Urothelium cell line (cell line): ENCODE data around the gene ARAP3.
A peak's percentile ranks its signal among the peaks of the same experiment; 100 is the strongest.

Experiments used
- DNase-seq: peaks from one replicate; pipeline ENCODE4 v3.0.0; 2011; ENCODE audit warnings: low spot score, mixed read lengths
- FAIRE-seq: peaks from 2 replicates; lab custom pipeline; 2011; peaks lifted over from hg19 to GRCh38; lab: Jason Lieb, UNC

Gene ARAP3

DNA sequence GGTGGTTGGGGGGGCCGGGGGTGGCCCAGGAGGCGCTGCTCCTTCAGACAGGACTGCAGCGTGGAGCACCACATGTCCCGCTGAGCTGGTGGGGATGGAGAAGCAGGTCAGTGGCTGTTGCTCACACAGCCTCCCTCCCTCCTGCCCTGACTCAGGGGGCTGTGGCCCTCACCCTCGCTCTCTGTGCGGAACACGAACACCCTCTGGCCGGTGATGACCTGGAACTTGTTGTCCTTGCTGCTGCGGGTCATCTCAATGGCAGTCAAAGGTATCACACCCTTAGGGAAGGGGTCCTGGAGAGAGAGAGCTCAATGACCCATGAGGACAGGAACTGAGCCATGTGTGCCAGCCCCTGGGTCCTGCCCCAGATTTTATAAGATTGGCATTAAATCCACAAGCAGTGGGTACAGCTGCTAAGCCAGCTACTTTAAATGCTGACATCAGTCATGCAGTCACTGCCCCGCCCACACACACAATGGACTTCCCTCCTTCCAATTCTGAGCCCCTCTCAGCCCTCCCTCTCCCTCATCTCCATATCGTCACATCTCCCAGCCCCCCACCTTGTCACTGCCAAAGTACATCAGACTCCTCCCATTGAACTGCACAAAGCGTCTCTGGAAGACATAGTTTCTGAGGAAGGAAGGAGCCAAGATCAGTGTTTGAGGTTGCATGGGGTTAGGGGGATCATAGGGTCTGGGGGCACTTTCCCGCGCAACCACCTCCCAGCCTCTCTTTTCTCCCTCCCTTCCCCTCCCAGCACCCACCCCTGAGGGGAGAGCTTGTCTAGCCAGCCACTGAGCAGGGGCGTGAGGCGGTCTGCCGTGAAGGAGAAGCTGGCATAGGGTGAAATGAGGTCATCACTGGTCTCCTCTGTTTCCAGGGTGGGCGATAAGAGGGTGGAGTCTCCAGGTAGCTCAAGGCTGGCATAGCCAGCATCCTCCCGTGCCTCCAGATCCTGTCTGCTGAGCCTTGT lies 8.9 kb downstream of the ARAP3 start:
- FAIRE-seq, result no peak

DNA sequence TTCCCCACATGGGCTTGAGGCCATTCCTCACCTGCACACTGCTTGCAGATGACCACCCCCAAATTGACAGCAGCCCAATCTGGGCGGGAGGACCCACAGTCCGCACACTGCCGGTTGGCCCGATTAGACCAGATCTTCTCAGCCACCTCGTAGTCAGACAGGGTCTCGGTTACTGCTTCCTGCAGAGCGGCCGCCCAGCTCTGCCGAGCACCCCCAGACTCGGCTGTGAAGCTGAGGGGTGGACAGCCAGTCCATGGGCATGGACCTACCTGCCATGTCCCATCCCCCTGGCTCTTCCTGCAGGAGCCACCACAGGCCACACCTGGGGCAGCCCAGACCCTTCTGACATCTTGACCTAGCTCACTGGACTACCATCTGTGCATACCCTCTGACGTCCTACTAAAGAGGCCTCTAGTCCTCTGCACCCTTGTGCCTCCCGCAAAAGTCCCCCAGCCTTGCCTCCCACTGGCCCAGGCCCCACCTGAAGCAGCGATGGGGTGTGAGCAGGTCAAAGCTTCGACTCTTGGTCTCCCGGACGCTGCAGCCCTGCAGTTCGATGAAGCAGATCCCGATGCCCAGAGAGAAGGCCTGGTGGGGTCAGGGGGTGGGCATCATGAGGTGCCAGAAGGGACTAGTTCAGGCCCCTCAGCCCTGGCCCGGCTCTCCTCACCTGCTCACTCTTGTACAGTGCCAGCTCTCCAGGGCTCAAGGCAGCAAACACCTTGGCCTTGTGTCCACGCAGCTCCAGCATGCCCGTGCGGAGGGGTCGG lies 9.8 kb downstream of the ARAP3 start:
- FAIRE-seq (no peak), DNase-seq (no peak)

More for the DNA sequence above, 8.9 kb downstream of the ARAP3 start:
- DNase-seq, result no peak

DNA sequence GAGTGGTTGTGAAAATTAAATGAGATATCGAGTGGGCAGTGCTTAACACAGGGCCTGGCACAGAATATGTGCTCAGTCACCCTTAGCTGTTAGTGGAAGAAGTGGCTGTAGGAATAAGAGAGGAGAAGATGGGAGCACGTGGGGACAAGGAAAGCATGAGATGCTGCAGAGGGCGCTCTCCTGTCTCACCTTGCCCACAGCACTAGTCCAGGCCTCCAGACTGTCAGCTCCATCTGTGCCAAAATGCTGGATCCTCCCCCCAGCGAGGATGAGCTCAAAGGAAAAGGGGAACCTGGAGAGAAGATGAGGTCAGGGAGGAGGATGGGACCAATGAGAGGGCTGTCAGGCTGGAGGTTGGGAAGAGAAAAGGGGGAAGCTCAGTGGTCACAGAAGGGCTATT lies 12.5 kb downstream of the ARAP3 start:
- DNase-seq (no peak), FAIRE-seq (no peak)

DNA sequence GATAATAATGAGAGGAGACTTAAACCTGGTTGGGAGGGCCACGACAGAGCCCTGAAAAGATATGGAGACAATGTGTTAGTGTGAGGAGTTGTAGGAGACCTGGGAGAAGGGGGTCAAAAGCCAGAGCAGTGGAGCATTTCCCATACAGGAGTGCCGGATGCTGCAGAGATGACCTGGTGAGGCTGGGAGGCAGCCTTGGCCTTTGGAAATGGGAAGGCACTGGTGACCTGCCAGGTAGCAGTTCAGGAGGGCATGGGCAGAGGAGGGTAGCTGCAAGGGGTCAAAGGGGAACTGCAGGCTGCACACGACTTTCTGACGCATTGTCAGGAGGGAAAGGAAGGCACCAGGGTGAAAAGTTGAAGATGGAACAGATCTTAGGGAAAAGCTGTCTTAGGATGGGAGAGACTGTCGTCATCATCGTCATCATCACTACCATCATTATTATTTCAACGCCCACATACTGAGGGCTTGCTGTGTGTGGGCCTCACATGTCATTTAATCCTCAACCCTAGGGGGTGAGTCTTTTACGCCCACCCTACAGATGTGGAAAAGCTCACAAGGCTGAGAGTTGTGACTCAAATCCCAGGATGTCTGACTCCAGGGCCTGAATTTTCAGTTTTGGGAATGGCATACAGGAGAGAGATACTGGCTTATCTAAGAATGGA lies 13.3 kb downstream of the ARAP3 start:
- DNase-seq (no peak), FAIRE-seq (no peak)

DNA sequence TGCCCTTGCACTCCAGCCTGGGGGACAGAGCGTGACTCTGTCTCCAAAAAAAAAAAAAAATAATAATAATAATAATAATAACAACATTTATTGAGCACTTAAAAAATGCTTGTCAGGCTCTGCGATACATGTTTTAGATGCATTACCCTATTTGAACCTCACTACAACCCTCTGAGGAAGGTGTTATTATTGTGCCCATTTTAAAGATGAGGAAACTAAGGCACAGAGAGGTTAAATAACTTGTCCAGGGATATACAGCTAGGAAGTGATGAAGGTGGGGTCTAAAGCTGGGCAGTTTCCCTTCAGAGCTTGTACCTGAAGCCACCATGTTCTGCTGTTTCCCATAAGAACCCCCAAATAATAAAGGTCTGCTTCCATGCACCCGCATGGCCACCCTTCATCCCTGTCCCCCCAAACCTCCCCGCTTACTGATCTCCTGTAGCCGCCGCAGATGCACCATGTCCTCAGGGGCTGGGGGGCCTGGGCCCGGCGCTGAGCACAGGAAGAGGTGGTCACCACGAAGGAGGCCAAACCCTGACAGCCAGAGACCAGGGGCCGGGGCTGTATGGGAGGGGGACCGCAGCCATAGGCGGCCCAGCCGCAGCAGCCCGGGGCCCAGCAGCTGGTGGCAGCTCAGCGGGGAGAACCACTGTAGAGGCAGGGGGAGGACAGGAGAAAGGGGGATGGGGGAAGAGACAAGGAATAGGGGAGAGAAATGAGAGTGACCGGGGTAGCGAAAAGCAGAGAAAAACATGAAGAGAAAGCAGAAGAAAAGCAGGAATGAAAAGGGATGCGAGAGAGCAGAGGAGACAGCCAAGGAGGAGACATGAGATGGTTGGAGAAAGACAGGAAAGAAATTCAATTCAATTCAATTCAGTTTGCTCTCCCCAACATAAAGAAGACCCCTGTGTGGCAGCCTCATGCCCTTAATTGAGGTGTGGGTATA lies 15.8 kb downstream of the ARAP3 start:
- DNase-seq, result no peak
- no peak for FAIRE-seq

DNA sequence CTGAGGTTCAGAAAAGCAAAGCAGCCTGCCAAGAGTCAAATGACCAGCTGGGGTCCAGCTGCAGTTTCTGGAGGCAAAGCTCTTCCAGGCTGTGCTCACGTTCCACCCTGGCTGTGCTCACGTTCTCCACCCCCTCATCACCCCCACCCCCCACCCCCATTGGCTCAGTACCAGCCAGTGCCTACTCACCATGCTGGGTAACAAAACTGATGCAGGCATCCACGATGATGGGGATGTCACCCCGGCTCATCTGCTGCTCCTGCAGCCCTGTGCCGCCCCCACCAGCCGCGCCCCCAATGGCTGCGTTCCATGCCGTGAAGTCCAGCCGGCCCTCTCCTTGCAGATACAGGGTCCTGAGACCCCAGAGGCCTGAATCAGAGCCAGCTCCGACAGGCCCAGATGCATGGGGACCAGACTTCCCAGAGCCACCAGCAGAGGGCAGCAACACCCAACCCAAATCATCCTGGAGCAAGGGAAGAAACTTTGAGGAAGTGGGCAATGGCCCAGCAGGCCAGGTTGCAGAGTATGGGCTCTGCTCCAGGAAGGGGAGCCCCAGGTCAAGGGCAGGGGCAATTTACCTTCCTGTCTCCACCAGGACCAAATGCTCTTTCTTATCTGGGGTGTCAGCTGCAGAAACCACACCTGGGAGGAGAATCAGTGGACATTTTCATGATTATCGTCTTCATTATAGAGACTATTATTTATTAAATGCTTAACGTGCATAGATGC lies 17.1 kb downstream of the ARAP3 start:
- FAIRE-seq (no peak), DNase-seq (peak; percentile 61)

DNA sequence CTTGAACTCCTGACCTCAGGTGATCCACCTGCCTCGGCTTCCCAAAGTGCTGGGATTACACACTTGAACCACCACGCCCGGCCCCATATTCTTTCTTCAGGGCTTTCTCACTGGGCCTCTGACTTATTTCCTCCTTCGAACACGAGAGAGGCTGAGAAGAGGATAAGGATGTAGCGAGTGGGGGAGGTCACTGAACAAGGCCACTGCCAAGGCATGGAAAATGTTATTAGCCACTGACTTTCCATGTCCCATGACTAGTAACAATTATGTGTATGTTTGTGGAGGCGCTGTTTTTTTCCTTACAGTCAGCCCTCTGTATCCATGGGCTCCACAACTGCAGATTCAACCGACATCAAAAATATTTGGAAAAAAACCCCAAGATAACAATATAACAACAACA lies 18.5 kb downstream of the ARAP3 start:
- no peak for FAIRE-seq
- no peak for DNase-seq

DNA sequence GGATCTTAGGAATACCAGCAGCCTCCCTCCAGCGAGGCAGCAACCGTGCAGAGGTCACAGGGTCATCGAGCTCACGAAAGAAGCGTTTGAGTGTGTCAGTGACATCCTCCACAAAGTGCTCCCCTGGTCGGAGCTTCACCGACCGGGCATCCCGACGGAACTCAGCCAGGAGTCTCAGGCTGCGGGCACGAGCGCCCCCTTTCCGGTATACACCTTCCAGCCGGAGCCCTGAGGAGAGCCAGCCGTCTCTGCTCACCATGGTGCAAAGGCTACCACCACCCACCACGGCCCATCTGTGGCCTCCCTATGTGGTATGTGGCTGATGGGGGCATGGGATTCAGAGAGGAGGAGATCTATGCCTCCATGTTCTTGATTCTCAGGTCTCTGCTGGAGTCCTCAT lies 20.0 kb downstream of the ARAP3 start:
- FAIRE-seq (no peak), DNase-seq (no peak)

DNA sequence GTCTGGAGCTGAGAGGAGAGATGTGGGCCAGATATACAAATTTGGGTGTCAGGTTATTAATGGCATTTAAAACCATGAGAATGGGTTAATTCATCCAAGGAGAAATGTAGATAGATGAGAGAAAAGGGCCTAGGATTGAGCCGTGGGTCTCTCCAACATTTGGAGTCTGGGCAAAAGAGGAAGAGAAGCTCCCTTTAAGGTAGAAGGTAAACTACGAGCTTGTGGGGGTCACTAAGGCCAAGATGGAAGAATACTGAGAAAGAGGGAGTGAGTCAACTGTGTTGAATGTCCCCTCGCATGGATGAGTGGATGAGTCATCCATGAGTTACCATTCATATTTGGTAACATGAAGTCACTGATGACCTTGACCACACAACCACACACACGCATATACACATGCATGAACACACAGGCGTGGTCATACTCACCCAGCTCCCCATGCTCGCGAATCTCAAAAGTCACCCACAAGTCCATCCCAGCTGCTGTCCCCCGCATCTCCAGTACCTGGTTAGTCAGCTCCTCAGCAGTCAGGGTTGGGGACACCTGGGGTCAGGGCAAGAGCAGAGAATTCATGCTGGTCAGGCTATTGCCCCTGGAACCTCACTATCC lies 24.0 kb downstream of the ARAP3 start:
- FAIRE-seq (no peak), DNase-seq (peak; percentile 58)

DNA sequence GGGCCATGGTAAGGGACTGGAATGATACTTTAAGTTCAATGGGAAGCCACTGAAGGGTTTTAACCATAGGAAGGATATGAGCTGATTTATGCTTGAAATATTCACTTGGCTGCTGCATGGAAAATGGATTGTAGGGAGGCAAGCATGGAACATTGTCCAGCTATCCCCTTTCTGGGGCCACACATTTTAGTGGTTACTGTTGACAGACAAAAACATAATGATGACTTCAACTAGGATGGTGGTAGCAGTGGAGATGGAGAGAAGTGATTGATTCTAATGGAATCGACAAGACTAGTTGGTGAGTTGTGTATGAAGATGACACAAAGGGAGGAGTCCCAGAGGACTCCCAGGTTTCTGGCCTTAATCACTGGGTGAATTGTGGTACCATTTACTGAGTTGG lies 24.6 kb downstream of the ARAP3 start:
- DNase-seq, result no peak
- FAIRE-seq, result no peak

DNA sequence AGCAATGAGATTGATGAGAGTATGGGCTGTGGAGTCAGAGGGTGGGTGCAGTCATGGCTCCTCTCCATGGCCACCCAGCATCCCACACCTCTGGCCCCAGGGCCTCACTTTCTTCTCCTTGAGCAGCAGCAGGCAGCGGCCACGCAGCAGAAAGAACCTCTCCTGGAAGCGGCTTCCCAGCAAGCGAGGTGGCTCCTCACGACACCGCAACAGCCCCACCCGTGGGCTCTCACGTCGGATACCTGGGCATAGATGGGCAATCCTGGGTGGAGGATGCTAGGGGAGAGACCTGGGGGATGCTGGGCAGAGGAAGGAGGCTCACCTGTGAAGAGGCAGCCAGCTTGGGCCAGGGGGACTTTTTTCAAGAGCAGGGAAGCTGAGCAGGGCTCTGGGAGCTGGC lies 25.6 kb downstream of the ARAP3 start:
- no peak for DNase-seq
- no peak for FAIRE-seq

DNA sequence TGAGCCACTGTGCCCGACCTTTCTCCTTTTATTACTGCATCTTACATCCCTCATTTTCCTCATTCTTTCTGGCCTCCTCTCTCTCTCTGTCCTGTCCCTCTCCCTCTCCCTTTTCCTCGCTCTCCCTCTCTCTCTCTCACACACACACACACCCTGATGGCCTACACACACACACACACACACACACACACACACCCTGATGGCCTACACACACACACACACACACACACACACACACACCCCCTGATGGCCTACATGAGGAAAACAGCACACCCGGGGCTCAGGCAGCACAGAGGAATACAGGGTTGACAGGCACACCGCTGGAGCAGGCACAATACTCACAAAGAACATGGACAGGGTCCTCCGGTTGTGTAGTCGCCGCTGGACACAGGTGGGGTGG lies 27.0 kb downstream of the ARAP3 start:
- no peak for FAIRE-seq
- no peak for DNase-seq

DNA sequence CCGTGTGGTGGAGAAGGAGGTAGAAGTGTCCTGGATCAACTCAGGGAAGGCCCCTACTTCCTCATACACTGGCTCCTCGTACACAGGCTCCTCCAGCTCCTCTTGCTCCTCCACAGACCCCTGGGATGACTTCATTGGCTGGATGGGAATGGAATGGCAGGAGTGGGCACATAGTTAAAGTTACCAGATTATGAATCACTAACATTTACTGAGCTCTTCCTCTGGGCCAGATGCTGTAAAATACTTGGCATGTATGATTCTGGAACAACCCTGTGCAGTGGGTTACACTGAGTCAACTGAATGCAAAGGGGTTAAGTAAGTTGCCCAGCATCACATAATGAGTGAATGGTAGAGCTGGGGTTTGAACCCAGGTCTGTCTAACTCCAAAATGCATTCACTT lies 27.7 kb downstream of the ARAP3 start:
- no peak for FAIRE-seq
- peak; percentile 17 for DNase-seq

DNA sequence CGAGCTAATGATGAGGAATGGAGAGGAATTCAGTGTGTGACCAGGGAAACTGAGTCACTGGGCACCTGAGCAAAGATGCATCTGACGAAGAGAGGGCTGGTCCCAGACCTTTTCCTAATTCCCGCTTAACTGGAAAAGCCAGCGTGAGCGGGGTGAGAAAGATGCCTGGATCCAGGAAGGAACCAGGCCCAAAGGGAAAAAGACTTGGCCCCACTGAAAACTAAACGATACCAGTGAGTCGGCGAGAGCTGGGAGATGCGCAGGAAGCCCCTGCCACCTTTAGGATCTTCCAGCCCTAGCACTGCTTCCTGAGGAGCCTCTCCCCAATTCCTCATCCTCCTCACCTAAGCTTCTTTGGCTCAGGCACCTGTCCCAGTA lies 30.3 kb downstream of the ARAP3 start:
- FAIRE-seq (no peak), DNase-seq (no peak)

DNA sequence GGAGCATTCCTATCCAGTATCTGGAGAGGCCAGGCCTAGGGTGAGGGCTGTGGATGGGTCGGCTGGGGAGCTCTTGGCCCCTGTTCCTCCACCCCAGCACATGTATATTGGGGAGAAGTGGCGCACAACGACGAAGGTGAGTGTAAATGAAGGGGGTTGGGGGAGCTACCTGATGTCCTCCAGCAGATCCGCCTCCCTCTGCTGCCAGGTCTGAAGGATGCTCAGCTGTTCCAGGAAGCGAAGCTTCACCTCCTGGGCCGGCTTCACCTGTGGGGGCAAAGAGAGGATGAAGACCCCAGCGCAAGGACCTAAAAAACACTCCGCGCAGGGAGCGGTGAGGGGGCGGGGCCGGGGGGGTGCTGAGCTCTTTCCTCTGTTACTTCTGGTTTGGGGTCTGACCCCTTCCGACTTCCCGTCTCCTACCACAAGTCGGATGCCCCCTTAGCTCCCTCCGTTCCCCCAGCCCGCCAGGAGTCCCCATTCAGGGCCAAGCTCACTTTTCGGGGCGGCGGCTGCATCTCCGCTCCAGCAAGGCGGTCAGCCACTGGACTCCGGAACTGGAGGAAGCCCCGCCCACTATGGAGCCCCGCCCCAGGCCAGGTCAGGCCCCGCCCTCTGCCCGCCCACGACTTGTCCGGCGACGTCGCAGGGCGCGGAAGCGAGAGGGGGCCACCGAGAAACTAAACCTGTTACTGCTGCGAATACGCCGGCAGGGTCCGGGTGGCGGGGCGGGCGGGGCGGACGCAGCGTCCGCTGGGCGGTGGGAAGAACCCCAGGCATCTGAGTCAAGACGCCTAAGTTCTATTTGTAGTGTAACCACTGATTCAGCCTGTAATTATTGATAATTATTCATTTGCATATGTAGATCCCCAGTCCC lies 30.9 kb downstream of the ARAP3 start, which contains the start of gene FCHSD1:
Gene FCHSD1 (minus strand): TSS at position 568 of the 877 bp plus-strand sequence. CDS start 50 bp downstream, at position 518.
- no peak for FAIRE-seq

DNA sequence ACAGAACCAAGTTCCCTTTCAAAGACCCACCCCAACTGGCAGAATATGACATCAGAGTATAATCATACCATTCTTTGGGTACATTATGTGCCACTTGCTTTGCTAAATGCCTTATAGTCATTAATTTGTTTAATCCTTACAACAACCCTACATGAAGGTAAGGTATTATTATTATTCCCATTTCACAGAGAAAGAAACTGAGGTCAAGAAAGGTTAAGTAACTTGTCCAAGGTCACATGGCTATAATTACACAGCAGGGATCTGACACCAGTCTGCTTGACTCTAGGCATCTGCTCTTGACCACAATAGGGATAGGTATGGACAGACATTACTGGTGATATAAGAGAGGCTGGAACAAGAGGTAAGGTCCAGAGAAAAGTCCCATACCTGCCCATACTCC lies 32.1 kb downstream of the ARAP3 start:
- FAIRE-seq (no peak), DNase-seq (no peak)

More for the DNA sequence above, 30.9 kb downstream of the ARAP3 start, which contains the start of gene FCHSD1:
- peak; percentile 85 for DNase-seq

DNA sequence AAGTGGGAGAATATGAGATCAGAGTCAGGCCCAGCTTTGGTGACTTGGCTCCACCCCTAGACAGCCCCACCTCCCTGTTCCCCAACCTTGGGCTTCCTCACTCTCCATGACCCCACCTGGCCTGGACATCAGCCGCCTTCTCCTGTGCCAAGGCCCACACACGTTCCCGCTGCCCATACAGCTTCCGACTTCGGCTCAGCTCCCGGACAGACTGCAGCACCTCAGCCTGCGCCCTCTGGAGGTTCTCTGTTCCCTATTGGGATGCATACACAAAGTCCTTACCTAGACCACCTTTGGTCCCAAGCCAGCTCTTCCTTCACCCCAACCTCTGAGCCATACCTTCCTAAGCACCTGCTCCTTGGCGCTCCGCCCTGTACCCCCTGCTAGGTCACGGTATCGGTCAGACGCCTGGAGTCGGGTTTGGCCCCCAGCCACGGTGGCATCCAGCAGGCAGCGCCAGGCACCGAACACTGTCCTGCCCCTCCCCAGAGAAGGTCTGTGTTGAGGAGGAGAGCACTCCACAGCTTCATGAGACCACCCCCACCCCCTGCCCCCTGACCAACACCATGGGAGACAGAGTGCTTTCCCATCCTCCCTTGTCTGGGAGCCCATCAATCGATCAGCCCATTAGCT lies 32.9 kb downstream of the ARAP3 start:
- no peak for DNase-seq
- FAIRE-seq, result no peak

DNA sequence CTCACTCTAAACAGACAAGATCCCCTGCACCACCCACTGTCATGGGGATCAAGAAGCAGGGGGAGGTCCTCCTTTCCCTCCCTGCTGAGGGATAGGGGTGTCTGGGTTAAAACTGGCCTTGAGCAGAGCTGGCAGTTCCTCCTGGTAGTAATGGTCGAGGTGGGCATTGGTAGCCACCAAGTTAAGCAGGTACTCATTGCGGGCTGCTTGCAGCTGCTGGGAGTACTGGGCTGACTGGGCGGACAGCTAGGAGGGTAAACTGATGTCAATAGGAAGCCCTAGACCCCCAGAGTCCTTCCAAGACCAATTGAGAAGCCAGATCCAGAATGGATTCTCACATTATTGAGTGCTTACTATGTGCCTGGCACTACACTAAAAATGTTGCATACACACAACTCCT lies 34.2 kb downstream of the ARAP3 start:
- DNase-seq (no peak), FAIRE-seq (no peak)
